Erythroblast (primary cell): ENCODE measurements around the gene RNASEH2B.

Experiments
- GATA1 ChIP-seq: IDR thresholded peaks from 2 replicates; pipeline ENCODE4 v1.6.1; 2011; ENCODE audit warnings: low read depth, mild to moderate bottlenecking, control low read depth, low read length, moderate library complexity
- POLR2A ChIP-seq: IDR thresholded peaks from 2 replicates; pipeline ENCODE4 v1.6.1; 2011; ENCODE audit warnings: mild to moderate bottlenecking, low read length

DNA sequence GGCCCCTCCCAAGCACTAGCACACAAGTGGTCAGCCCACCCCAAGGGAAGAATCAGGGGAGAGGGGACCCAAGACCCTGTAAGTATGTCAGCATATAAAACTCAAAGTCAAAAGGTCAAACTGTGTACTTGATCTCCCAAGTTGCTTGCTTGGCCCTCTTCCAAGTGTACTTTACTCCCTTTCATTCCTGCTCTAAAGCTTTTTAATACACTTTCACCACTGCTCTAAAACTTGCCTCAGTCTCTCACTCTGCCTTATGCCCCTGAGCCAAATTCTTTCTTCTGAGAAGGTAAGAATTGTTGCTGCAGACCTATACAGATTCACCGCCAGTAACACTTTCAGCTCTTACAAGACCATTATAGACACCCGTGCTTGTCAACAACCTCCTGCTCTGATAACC is 15.1 kb upstream of the RNASEH2B start:
- TF ChIP-seq POLR2A: no peak
- TF ChIP-seq GATA1: no peak
